ENCODE data around the gene CORO2B.

The CORO2B gene

GRCh38 chr15:68701886-68702285 lies 123.1 kb downstream of the CORO2B start:
- TF ChIP-seq ARNTL (CRISPR knock-in tag; IDR thresholded peaks at IDR 0.05; ENCODE audit: borderline replicate concordance, low read depth), result no peak
- no peak for TF ChIP-seq ZNF565 (CRISPR knock-in tag; conservative IDR thresholded peaks at IDR 0.05; ENCODE audit: low read depth)
- TF ChIP-seq ZFP30 (CRISPR knock-in tag; IDR thresholded peaks at IDR 0.05), result no peak
- TF ChIP-seq ZFP3 (CRISPR knock-in tag; IDR thresholded peaks at IDR 0.05), result no peak
- TF ChIP-seq ISL1 (CRISPR knock-in tag; IDR thresholded peaks at IDR 0.05), result no peak
- no peak for TF ChIP-seq BACH2 (CRISPR knock-in tag; IDR thresholded peaks at IDR 0.05; ENCODE audit: borderline replicate concordance)
- no peak for ATAC-seq

DNA sequence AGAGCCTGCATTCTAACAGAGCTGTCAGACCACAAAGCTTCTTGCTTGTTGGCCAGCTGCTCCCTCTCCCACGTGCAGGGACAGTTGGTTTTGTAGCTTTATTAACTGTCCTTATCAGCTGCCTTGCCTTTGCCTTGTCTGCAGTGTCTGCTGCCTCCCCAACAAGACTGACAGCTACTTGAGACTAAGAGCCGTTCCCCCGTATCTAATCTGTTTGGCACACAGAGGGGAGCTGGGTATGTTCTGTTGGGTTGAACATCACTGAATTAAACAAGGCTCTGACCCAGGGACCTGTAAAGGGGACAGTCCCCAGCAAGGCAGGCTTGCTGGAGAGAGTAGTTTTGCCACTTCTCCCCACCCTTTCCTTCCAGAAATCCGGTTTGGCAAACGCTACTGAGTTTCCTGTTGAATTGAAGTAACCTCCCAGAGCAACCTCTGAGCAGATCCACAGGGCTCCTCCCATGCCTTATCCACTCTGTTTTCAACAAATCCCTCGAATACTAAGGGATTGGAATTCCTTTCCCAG lies 125.8 kb downstream of the CORO2B start:
- no peak for TF ChIP-seq TOX (CRISPR knock-in tag; IDR thresholded peaks at IDR 0.05; ENCODE audit: borderline replicate concordance)
- no peak for TF ChIP-seq ZNF565 (CRISPR knock-in tag; conservative IDR thresholded peaks at IDR 0.05; ENCODE audit: low read depth)
- no peak for TF ChIP-seq CSRNP3 (CRISPR knock-in tag; IDR thresholded peaks at IDR 0.05)
- TF ChIP-seq ARNTL (CRISPR knock-in tag; IDR thresholded peaks at IDR 0.05; ENCODE audit: borderline replicate concordance, low read depth), result no peak
- TF ChIP-seq, protein P1, sequence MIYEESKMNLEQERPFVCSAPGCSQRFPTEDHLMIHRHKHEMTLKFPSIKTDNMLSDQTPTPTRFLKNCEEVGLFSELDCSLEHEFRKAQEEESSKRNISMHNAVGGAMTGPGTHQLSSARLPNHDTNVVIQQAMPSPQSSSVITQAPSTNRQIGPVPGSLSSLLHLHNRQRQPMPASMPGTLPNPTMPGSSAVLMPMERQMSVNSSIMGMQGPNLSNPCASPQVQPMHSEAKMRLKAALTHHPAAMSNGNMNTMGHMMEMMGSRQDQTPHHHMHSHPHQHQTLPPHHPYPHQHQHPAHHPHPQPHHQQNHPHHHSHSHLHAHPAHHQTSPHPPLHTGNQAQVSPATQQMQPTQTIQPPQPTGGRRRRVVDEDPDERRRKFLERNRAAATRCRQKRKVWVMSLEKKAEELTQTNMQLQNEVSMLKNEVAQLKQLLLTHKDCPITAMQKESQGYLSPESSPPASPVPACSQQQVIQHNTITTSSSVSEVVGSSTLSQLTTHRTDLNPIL (CRISPR knock-in tag; IDR thresholded peaks at IDR 0.05; ENCODE audit: low read depth), result no peak
- no peak for TF ChIP-seq OSR1 (CRISPR knock-in tag; IDR thresholded peaks at IDR 0.05)
- ATAC-seq, result no peak

DNA sequence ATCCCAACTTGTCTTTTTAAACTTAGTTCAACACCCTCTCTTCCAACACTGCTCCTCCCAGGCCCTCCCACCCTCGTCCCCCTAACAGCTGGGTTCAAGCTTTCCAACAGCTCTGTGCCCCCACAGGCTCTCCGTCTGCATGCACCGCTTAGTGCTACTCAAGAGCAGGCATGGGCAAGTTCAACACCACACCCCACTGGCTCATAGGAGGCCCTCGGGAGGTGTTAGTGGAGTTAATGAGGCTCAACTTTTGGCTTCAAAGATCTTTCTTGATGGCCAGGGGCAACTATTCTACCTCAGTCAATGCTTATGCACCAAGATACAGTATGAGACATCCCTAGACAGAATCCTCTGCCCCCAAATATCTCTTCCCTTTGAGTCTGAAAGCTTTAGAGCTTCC lies 127.5 kb downstream of the CORO2B start:
- TF ChIP-seq PPARA (CRISPR knock-in tag; IDR thresholded peaks at IDR 0.05; ENCODE audit: borderline replicate concordance) (no peak), OSR1 (CRISPR knock-in tag; IDR thresholded peaks at IDR 0.05) (no peak), BACH2 (CRISPR knock-in tag; IDR thresholded peaks at IDR 0.05; ENCODE audit: borderline replicate concordance) (no peak), ESRRG (CRISPR knock-in tag; IDR thresholded peaks at IDR 0.05) (no peak), ZNF8 (CRISPR knock-in tag; IDR thresholded peaks at IDR 0.05) (no peak), TOX (CRISPR knock-in tag; IDR thresholded peaks at IDR 0.05; ENCODE audit: borderline replicate concordance) (no peak)
- TF ChIP-seq, protein P2, sequence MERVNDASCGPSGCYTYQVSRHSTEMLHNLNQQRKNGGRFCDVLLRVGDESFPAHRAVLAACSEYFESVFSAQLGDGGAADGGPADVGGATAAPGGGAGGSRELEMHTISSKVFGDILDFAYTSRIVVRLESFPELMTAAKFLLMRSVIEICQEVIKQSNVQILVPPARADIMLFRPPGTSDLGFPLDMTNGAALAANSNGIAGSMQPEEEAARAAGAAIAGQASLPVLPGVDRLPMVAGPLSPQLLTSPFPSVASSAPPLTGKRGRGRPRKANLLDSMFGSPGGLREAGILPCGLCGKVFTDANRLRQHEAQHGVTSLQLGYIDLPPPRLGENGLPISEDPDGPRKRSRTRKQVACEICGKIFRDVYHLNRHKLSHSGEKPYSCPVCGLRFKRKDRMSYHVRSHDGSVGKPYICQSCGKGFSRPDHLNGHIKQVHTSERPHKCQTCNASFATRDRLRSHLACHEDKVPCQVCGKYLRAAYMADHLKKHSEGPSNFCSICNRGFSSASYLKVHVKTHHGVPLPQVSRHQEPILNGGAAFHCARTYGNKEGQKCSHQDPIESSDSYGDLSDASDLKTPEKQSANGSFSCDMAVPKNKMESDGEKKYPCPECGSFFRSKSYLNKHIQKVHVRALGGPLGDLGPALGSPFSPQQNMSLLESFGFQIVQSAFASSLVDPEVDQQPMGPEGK (CRISPR knock-in tag; IDR thresholded peaks at IDR 0.05; ENCODE audit: borderline replicate concordance), result no peak
- no peak for ATAC-seq

GRCh38 chr15:68706931-68707330 lies 128.1 kb downstream of the CORO2B start:
- no peak for ATAC-seq
- TF ChIP-seq CSDC2 (CRISPR knock-in tag; IDR thresholded peaks at IDR 0.05), result no peak
- no peak for TF ChIP-seq ZNF70 (CRISPR knock-in tag; IDR thresholded peaks at IDR 0.05)
- TF ChIP-seq OSR1 (CRISPR knock-in tag; IDR thresholded peaks at IDR 0.05), result no peak
- TF ChIP-seq ZFP30 (CRISPR knock-in tag; IDR thresholded peaks at IDR 0.05), result no peak
- TF ChIP-seq BACH2 (CRISPR knock-in tag; IDR thresholded peaks at IDR 0.05; ENCODE audit: borderline replicate concordance), result no peak
- no peak for TF ChIP-seq POU6F1 (CRISPR knock-in tag; IDR thresholded peaks at IDR 0.05; ENCODE audit: borderline replicate concordance, low read depth)
- TF ChIP-seq, protein P1 (CRISPR knock-in tag; IDR thresholded peaks at IDR 0.05; ENCODE audit: low read depth), result no peak
- TF ChIP-seq ZC3H10 (CRISPR knock-in tag; IDR thresholded peaks at IDR 0.05), result no peak
- no peak for TF ChIP-seq ARNTL (CRISPR knock-in tag; IDR thresholded peaks at IDR 0.05; ENCODE audit: borderline replicate concordance, low read depth)
- no peak for TF ChIP-seq ZNF8 (CRISPR knock-in tag; IDR thresholded peaks at IDR 0.05)
- no peak for TF ChIP-seq TOX (CRISPR knock-in tag; IDR thresholded peaks at IDR 0.05; ENCODE audit: borderline replicate concordance)
- TF ChIP-seq TCF4 (CRISPR knock-in tag; IDR thresholded peaks at IDR 0.05; ENCODE audit: borderline replicate concordance), result no peak
- TF ChIP-seq, protein P2 (CRISPR knock-in tag; IDR thresholded peaks at IDR 0.05; ENCODE audit: borderline replicate concordance), result no peak
- no peak for TF ChIP-seq PPARA (CRISPR knock-in tag; IDR thresholded peaks at IDR 0.05; ENCODE audit: borderline replicate concordance)
- TF ChIP-seq ISL1 (CRISPR knock-in tag; IDR thresholded peaks at IDR 0.05), result no peak
- TF ChIP-seq CSRNP3 (CRISPR knock-in tag; IDR thresholded peaks at IDR 0.05), result no peak

Measured in SK-N-SH treated with all-trans-retinoic acid at 6 μM for 48 hours (cell line).